AG04449 (cell line): ENCODE results near the gene THOP1.

Source experiments
- CTCF ChIA-PET: fragments of 350-600 bp; formaldehyde crosslinking; extraction: SDS; loops from one replicate; lab custom pipeline; 2021; ENCODE audit warnings: antibody characterized with exemption; lab: Yijun Ruan, JAX
- POLR2A ChIA-PET: fragments of 400-600, 350-600 bp; formaldehyde crosslinking; extraction: SDS; loops from one replicate; lab custom pipeline; 2020; ENCODE audit warnings: antibody characterized with exemption, inconsistent platforms; lab: Yijun Ruan, JAX
- DNase-seq: peaks from one replicate; pipeline ENCODE4 v3.0.0-alpha.2; 2010; ENCODE audit warnings: low read depth, low spot score
- H3K4me3 ChIP-seq: 2 replicates; pipeline ENCODE4 v1.5.1; 2011; ENCODE audit warnings: low read depth, mild to moderate bottlenecking, control low read depth, low read length
- TF ChIP-seq, protein P1 (sequence below): IDR thresholded peaks from one replicate; pipeline ENCODE4 v1.5.1; 2011; ENCODE audit warnings: mild to moderate bottlenecking, moderate library complexity, low read length, control low read depth, inconsistent platforms; ENCODE audit not compliant: insufficient read depth; ENCODE audit errors: missing control alignments

Gene THOP1

DNA sequence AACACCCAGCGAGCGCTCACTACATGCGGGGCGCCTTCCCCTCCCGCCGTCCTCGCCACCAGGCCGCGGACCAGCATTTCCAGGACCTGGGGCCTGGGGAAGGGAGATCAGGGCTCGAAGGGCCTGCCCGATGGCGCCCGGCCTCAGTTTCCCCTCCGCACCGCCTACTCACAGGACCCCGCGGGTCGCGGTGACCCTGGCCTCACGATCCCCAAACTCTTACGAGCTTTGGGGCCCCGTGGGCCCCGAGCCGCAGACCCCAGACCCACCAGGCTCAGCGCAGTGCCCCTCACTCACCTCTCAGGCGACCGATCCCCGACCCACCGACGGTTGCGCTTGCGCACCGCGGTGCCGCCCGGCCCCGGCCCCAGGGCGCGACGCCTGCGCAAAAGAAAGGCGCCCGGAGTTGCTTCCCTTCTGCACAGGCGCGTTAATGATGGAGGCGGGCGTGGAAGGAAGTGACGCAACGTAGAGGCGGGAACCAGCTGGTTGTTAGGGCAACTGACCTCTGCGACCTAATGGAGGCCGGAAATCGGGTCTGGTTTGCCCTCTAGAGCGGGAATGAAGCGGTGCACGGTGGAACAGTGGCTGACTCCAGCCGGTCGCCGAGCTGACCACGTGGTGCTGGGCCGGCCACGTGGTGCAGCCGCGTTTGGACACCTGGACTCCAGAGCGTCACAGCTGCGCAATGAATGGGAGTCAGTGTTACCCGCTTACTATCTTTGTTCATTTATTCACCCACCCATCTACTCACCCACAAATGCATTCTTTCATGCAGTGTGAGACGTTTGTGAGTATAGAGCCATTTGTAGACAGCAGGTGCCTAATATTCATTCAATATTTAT lies 2.1 kb upstream of the THOP1 start, which contains the start of gene SGTA:
Gene SGTA (minus strand): TSS at position 338 of the 845 bp plus-strand sequence. CDS start 14,205 bp downstream, outside the sequence.
- H3K4me3 ChIP-seq, result peak within 1 kb of the TSS; percentile 99
- CTCF ChIA-PET, result interaction anchor here (1.0 to 1.7 kb wide), 5 partner anchors 9 to 135 kb away, joined by 3 to 9 read pairs (median 3); no protein-coding TSS in a partner anchor
- POLR2A ChIA-PET, result no interaction called here

DNA sequence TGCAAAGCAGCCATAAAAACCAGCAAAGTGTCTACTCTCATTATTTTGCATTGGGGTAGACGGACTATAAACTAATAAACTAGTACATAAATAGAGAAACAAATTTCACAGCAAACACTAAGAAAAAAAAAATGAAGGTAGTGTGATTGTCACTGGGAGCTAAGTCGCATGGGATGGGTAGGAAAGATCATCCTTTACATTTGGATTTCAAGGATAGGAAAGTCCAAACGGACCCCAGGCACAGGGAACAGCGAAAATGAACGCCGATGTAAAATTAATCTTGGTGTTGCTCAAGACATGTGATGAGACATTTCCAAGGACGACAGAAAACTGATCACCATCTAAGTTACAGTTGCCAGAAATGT lies 1.5 kb upstream of the THOP1 start:
- CTCF ChIA-PET, result interaction anchor here (1.0 to 1.7 kb wide), 5 partner anchors 8 to 135 kb away, joined by 3 to 9 read pairs (median 3); no protein-coding TSS in a partner anchor
- POLR2A ChIA-PET, result no interaction called here
- DNase-seq, result no peak
- peak overlapping the region; percentile 50 for H3K4me3 ChIP-seq
- TF ChIP-seq, protein P1, sequence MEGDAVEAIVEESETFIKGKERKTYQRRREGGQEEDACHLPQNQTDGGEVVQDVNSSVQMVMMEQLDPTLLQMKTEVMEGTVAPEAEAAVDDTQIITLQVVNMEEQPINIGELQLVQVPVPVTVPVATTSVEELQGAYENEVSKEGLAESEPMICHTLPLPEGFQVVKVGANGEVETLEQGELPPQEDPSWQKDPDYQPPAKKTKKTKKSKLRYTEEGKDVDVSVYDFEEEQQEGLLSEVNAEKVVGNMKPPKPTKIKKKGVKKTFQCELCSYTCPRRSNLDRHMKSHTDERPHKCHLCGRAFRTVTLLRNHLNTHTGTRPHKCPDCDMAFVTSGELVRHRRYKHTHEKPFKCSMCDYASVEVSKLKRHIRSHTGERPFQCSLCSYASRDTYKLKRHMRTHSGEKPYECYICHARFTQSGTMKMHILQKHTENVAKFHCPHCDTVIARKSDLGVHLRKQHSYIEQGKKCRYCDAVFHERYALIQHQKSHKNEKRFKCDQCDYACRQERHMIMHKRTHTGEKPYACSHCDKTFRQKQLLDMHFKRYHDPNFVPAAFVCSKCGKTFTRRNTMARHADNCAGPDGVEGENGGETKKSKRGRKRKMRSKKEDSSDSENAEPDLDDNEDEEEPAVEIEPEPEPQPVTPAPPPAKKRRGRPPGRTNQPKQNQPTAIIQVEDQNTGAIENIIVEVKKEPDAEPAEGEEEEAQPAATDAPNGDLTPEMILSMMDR, result no peak

More for the DNA sequence above, 2.1 kb upstream of the THOP1 start, which contains the start of gene SGTA:
- peak; percentile 89 for DNase-seq
- TF ChIP-seq, protein P1, result peak; percentile 58

DNA sequence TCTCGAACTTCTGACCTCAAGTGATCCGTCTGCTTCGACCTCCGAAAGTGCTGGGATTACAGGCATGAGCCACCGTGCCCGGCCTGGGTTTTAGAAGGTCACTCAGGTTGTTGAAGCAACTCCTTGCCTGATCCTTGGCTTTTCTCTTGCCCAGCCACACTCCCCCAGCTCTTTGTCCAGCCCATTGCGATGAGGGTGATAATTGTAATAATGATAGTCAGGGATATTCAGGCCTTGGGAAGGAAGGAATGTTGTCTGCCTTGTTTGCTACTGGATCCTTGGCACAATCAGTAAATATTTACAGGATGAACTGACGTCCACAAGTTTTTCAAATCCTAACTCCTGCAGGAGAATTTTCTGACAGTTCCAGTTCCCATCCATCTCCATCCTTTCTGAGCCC lies 1.8 kb downstream of the THOP1 start:
- no peak overlapping the region for H3K4me3 ChIP-seq

DNA sequence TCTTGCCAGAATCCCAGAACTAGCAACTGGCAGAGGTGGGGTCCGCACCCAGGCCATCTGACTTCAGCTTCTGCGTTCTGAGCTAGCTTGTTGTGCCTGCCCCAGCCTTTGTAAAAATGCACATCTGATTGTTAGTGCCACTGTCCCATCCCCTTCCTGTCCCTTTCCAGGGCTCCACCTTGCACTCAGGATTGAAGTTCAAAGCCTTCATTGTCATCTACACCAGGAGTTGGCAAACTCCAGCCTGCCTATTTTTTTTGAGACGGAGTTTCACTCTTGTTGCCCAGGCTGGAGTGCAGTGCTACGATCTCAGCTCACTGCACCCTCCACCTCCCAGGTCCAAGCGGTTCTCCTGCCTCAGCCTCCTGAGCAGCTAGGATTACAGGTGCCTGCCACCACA lies 2.9 kb downstream of the THOP1 start:
- ChIA-PET POLR2A (no interaction called here), CTCF (no interaction called here)
- TF ChIP-seq, protein P1, result no peak
- no peak for DNase-seq
- no peak overlapping the region for H3K4me3 ChIP-seq

More for the DNA sequence above, 1.8 kb downstream of the THOP1 start:
- no peak for DNase-seq
- ChIA-PET CTCF (interaction anchor here (1.2 to 1.8 kb wide), 2 partner anchors 32 to 139 kb away, joined by 4 to 5 read pairs; partner anchors contain the start of gene ZNF554), POLR2A (no interaction called here)
- TF ChIP-seq, protein P1, result no peak

DNA sequence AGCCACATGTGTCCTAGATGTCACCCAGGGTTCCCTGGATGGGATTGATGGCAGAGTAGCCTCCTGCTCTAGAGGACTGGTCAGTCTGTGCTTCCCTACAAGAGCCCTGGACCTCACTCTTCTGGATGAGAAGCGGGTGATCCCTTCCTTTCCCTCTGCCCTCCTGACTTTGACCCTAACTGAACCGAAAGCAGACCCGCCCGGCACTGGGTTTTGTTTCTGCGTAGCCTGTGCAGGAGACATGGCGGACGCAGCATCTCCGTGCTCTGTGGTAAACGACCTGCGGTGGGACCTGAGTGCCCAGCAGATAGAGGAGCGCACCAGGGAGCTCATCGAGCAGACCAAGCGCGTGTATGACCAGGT lies 4.9 kb downstream of the THOP1 start:
- no peak for DNase-seq
- TF ChIP-seq, protein P1, result no peak
- POLR2A ChIA-PET, result no interaction called here
- H3K4me3 ChIP-seq, result no peak overlapping the region
- CTCF ChIA-PET, result no interaction called here

DNA sequence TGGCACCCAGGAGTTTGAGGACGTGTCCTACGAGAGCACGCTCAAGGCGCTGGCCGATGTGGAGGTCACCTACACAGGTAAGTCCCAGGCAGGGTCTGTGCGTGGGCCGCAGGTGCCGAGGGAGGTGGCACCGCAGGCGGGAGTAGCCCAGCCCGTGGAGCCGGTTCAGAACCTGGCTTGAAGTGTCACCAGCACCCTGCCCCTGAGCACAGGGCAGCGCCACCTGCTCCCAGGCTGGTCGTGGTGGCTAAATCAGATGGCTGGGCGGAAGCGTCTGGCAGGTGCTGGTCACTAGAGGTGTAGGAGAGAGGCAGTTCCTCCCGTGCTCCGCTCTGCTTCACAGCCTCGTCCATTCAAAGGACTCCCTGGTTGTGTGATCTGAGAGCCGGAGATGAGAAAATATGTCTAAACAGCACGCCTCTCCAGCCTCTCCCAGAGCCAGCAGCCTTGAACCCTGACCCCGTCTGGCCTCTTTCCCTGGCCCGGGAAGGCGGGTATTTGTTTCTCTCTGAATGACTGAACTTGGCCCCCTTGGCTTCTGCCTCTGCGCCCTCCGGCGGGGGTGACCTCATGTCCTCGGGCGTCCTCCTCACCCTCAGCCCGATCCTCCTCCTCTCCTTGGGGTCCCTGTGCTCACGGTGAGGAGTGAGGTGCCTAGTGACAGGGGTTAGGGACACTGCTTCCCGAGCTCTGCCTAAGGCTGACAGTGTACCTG lies 5.4 kb downstream of the THOP1 start:
- H3K4me3 ChIP-seq, result no peak overlapping the region
- ChIA-PET CTCF (no interaction called here), POLR2A (no interaction called here)
- TF ChIP-seq, protein P1, result no peak
- no peak for DNase-seq
